Measurements from ENCODE around the gene ANKRD13A.
"Not testable (repeated sequence)": the region's sequence is repeated elsewhere in the genome, so short reads cannot be mapped to it uniquely, and the experiment has no call there.

Gene ANKRD13A

DNA sequence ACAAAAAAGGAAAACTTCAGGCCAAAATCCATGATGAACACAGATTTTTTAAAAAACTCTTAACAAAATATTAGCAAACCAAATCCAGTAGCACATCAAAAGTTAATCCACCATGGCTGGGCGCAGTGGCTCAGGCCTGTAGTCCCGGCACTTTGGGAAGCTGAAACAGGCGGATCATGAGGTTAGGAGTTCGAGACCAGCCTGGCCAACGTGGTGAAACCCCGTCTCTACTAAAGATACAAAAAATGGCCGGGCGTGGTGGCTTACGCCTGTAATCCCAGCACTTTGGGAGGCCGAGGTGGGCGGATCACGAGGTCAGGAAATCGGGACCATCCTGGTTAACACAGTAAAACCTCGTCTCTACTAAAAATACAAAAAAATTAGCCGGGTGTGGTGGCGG is 13.0 kb upstream of the ANKRD13A start:
- DNase-seq = not testable (repeated sequence)

DNA sequence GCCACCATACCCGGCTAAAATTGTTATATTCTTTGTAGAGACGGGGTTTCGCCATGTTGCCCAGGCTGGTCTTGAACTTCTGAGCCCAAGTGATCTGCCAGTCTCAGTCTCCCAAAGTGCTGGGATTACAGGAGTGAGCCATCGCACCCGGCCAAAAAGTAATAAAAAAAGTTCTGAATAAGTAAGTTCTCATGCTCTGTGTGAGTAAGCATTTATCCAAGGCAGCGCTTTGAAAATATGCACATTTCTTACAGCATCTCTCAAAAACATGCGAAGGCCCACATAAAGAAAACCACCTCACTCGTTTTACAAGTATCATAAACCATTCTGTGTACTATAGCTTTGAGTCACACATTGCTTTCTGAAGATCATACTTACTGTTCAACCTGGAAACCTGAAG is 11.6 kb upstream of the ANKRD13A start:
- no peak for DNase-seq

DNA sequence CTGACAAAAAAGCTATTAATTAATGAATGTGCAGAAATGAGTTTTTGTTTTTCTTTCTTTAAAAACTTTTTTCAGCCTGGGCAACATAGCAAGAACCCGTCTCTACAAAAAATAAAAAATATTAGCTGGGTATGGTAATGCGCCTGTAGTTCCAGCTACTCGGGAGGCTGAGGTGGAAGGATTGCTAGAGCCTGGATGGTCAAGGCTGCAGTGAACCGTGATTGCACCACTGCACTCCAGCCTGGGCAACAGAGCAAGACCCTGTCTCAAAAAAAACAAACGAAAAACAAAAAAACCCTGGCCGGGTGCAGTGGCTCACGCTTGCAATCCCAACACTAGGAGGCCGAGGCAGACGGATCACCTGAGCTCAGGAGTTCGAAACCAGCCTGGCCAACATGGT is 11.0 kb upstream of the ANKRD13A start:
- DNase-seq = no peak

DNA sequence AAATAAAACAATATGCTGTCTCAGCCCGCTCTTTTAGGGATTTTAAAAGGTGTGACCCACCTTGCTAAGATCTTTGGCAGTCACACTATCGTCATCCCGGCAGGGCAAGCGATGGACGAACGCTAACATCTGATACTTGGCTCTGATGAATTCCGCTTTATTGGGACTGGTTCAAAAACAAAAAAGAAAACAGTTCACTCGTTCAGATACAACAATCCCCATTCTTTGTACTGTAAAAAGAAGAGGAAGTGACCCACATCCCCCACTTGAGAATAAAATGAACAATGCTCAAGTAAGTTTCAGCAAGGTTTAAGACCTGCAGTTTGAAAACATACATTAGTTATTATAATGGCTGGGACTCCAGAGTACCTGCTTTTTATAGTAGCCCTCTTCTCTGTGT is 10.3 kb upstream of the ANKRD13A start:
- DNase-seq = no peak

DNA sequence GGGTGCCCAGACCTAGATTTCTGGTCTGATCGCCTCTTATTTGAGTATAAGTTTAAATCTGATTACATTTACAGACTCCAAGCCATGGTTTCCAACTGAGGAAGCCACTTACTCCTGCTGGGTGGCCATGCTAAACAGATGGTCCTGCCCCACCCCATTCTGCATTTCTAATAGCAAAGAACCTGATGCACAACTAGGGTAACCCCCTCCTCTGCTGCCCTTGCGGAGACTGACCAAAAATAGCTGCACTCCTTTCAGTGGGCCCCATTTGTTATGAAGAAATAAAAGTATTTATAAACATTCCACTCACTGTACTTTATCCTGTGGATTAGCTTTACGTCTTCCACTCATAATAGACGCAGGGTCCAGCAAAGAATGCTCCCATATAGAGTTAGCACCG is 9.8 kb upstream of the ANKRD13A start:
- DNase-seq = no peak

DNA sequence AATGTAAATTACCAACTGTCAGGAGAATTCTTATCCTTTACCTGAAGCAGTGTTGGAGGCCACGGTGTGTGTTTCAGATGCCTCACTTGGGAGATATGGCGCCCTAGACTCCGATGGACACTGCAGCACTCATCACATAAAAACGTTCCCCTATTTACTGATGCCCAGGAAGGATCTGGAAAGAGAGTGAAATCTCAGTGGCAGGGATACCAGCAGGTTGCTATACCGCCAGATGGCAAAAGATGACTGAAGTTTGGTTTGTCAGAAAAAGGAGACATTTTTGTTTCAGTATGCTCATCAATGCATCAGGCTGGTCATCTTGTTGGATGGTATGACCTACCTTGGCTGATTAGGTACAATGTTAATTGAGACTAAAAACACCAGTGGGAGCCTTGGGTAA is 7.6 kb upstream of the ANKRD13A start:
- no peak for DNase-seq

DNA sequence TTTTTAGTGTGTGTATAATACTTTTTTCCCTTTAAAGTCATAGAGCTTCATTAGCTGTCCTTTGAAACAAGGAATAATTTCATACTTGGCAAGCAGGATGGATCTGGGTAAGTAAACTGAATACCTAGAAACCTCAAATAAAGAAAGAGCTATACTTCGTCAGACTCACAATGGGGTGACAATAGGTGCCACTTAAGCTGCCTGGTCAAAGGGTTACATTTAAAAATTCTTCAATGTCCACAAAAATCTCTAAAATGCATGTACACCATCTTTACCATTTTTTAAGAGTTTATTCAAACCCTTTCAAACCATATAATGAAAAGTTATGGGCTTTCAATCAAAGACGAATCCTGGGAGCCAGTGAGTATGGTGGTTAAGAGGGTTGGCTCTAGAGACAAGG is 6.1 kb upstream of the ANKRD13A start:
- DNase-seq = no peak

DNA sequence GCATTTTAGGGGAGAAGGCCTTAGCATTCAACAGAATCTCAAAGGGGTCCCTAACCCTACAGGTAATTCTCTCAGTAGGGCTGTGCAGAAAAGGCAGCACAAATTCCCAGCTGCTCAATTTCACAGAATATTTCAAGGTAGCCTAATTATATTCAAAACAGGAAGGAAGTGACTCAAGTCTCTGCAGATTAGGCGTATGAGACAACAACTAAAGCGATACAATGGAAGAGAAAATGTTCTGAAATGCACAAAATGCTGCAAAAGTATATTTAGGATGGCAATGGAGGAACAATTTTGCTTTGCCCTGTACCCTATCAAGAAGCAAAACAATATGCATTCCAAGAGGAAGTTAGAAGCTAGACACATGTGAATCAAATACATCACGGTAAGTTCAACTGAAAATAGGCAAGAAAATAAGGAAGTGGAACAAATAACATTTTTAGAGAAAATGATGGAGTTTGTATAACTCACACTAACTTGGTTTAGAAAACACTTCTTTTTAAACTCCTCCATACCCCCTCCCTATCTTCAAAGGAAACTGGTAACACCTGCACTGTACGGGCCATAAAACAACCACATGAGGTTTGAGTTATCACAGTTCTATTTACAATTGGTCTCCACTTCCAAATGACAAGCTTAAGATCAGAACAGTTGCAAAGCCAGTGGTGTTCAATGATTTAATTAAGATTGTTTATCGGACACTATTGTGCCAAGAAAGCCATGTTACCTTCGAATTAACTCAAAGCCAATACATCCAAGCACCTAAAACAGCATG is 4.6 kb upstream of the ANKRD13A start:
- peak; percentile 52 for DNase-seq

DNA sequence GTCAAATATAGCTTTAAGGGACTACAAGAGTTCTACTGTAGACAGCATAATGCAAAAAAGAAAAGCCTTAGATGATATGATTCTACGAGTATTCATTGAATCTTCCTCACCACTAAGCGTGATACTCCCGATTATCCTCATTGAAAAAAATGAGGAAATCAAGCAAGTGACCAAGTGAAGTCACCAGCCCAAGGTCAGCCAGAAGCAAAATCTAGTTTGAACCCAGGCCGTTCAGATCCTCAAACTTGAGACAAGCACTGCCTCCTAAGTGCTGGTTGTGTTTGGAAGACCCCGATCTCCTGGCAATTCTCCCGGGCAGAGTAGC is 3.9 kb upstream of the ANKRD13A start:
- no peak for DNase-seq

DNA sequence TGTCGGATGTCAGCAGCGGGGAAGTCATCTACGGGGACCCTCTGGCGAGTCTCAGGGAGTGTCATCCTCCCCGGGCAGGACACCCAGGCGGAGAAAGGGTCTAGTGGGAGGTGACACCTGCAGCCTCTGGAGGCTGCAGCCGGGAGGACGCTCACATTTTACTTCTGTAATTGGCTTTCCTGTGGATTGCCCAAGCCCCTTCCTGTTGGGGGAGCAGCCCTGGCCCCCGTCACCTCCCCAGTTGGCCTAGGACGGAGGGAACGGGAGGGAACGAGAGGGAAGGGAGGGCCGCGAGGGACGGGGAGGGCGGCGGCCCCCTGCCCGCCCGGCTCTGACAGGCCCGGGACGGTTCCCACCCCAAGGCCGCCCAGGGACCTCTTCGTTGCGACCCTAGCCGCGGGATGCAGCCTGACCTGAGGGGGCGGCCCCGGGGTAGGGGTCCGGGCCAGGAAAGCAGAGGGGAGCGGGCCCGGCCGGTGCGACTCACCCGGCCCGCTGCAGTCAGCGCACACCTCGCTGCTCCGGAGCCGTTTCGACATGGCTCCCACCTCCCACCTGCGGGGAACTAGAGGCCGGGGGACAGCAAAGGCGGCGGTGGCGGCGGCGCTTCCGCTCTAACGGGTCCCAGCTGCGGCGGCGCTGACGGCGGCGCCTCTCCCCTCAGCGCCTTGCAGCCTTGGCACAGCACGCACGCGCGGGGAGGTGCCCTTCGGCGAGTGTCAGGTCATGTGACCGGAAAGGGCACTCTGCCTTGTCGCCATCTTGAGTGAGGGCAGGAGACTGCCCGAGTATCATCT is 3.3 kb upstream of the ANKRD13A start, which contains the start of gene GIT2:
Gene GIT2, minus strand, starts transcription at position 683 of the 797 bp plus-strand sequence. Its CDS starts 144 bp downstream, at position 539.
- peak; percentile 98 for DNase-seq

DNA sequence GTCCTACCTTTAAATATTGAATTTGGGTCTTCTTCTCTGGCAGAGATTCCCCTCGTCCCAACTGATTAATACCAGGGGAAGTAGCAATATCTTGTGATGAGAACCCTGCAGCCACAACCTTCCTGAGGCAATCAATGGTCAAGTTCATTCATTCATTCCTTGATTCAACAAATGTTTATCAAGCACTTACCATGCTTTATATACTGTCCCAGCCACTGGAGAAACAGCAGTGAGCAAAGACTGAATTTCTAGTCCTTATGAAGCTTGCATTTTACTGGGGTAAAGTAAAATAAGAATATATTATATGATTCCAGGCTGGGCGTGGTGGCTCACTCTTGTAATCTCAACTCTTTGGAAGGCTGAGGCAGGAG is 2.8 kb upstream of the ANKRD13A start:
- DNase-seq = no peak

DNA sequence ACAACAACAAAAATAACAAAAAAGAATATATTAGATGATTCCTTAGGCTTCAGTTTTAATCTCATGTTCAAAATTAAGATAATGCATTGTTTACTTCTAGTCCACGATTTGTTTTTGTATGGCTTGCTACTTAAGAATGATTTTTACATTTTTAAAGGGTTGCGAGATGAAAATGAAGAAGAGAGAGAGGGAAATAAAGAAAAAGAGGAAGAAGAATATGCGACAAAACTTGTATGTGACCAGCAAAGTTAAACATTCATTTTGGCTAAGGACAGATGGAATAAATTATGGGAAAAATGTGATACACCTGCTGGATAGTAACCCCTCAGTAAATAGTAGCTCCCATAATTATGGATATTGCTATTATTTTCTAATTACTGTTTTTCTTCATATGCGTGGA is 1.8 kb upstream of the ANKRD13A start:
- DNase-seq = peak; percentile 22

DNA sequence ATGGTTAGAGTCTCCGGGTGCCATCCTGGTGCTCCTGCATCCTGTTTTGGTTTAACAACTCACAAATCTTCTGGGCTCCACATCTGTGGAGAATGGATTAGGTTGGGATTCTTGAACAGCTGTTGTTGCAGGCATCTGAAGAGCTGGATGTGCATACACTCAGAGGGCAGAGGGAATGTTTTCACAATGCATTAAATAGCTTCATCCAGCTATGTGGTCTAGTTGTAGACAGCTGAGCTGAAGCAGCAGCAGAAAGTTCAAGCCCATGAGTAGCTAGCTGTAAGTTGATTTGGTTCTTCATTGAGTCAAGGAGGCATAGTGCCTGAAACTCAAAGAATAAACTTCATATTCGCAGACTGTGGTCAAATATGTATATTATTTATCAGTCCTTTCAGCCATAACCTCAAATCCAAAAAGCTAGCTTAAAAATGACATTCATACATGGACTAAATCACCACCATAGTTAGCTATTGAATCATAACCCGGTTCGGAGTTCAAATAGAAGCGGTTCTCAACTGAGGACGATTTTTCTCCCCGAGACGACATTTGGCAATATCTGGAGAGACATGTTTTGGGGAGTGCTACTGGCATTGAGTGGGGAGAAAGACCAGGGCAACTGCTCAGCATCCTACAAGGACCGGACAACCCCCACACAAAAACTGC is 858 bp upstream of the ANKRD13A start:
- no peak for DNase-seq

DNA sequence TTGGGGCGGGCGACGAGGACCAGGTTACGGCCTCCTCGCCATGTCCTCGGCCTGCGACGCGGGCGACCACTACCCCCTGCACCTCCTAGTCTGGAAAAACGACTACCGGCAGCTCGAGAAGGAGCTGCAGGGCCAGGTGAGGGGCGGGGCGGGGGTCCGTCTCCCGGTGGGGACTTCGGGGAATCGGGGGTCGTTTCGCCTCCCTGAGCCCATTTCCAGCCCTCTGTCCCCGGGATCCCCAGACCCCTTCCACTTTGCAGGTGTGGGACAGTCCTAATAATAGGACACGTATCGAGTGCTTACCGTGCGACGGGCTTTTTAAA is 380 bp downstream of the ANKRD13A start:
- DNase-seq = no peak

DNA sequence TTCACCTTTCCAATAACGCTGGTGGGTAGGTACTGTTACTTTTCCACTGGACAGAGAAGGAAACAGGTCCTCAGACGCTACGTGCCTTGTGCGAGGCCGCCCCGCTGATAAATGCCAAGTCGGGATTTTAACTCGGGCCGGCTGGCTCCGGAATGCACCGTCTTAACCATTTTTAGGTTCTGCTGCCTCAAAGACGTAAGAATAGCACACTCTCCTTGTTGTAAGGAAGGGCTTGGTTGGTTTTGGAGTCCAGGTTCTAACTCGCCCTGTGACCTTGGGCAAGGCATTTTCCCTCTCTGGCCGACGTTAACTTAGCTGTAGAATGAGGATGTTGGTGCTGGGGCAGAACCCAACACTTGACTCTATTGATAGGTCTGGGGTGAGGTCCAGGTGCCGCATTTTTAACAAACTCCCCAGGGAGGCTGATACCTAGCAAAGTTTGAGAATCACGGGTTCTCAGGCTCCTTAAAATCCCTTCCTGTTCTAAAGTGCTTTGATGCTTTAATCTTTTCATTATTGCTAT is 814 bp downstream of the ANKRD13A start:
- peak; percentile 44 for DNase-seq

DNA sequence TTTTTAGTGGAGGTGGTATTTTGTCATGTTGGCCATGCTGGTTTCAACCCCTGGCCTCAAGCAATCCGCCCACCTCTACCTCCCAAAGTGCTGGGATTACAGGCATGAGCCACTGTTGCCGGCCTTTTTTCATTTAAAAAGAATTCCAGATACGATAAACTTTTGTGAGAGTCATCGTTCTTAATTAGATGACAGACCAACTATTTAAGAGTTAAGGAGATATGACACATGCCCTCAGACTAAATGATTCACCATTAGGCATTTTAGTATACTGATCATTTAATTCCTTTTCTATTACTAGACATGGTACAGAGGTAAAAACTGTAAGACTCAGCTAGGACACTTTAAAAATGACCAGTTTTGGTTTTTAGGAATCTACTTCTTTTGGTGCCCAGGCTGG is 2.4 kb downstream of the ANKRD13A start:
- DNase-seq = no peak

DNA sequence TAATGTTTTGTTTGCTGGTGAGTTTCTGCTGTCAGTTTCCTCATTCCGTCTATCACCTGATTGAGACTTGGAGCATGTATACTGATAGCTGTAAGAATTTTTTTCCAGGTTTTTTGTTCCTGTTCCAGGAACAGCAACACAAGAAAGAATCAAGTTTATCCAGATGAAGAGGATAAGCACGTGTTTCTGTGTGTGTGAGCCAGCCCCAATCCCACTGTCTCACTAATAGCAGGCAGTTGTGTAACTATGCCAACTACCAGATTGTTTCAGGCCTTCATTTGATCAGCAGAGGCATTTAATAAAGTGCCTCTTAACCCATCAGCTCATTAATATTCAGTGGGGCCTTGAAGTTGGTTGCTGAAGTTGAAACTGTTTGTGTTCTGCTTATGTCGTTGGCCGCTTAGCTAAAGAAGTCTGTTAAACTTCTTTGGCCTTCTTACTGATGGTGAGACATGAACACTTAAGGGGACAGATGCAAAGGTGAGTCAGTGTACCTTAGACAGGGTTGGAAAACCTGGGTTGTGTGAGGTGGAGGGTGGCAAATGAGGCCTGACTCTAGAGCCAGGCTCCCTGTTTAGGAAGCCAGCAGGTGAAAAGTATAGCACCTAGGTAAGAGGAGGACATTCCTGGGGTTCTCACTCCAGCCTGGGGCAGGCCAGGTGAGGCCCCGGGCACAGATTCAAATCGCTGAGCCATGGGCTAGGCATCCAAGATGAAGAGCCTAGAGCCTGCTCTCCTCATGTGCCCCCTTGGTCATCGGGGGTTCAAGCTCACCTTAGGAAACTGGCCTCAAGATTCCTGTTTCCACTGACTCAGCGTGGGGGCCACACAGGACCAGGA is 3.7 kb downstream of the ANKRD13A start:
- DNase-seq = no peak

DNA sequence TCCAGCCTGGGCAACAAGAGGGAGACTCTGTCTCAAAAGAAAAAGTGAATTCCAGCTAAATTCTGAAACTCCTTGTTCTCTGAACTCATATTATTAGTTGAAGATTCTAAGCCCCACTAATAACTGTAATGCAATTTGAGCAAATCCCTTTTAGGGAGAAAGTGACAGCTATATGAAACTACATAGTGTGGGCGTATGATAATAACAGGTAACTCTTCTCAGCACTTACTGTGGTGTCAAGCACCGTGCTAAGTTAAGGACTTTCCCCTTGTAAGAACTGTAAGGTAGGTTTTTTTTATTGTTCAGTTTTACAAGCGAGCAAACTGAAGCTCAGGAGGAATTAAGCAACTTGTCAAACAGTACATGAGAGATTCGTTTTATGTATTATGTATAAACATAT is 5.4 kb downstream of the ANKRD13A start:
- no peak for DNase-seq

DNA sequence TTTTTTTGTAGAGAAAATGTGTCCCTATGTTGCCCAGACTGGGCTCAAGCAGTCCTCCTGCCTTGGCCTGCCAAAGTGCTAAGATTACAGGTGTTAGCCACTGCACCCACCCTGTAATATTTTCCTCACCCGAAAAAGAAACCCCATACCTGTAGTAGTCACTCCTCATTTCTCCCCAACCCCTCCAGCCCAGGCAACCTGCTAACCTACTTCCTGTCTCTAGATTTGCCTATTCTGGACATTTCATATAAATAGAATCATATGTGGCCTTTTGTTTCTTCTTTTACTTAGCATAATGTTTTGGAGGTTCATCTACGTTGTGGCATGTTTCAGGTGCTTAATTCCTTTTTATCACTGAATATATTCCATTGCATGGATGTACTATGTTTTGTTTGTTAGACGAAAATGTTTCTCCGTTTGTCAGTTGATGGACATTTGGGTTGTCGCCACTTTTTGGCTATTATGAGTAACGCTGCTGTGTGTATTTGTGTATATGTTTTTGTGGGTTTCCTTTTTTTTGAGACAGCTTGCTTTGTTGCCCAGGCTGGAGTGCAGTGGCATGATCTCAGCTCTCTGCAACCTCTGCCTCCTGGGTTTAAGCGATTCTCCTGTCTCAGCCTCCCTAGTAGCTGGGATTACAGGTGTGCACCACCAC is 6.2 kb downstream of the ANKRD13A start:
- DNase-seq = no peak

DNA sequence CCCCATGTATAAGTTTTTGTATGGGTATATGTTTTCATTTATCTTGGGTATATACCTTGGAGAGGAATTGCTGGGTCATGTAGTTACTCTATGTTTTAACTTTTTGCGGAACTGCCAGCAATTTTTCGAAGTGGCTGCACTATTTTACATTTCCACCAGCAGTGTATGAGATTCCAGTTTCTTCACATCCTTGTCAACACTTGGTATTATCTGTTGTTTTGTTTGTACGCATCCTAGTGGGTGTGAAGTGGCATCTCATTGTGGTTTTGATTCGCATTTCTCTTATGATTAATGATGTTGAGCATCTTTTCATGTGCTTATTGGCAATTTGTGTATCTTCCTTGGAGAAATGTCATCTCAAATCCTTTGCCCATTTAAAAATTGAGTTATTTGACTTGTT is 6.9 kb downstream of the ANKRD13A start:
- no peak for DNase-seq

DNA sequence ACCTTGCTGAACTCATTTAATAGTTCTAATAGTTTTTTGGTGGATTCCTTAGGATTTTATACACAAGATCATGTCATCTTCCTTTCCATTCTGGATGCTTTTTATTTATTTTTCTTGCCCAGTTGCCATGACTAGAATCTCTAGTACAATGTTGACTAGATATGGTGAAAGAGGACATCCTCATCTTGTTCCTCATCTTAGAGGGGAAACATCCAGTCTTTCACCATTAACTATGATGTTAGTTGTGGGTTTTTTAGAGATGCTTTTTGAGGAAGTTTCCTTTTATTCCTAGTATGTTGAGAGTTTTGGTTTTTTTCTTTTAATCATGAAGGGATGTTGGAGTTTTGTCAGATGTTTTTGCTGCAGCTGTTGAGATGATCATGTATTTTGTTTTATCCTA is 8.7 kb downstream of the ANKRD13A start:
- DNase-seq = peak; percentile 71

DNA sequence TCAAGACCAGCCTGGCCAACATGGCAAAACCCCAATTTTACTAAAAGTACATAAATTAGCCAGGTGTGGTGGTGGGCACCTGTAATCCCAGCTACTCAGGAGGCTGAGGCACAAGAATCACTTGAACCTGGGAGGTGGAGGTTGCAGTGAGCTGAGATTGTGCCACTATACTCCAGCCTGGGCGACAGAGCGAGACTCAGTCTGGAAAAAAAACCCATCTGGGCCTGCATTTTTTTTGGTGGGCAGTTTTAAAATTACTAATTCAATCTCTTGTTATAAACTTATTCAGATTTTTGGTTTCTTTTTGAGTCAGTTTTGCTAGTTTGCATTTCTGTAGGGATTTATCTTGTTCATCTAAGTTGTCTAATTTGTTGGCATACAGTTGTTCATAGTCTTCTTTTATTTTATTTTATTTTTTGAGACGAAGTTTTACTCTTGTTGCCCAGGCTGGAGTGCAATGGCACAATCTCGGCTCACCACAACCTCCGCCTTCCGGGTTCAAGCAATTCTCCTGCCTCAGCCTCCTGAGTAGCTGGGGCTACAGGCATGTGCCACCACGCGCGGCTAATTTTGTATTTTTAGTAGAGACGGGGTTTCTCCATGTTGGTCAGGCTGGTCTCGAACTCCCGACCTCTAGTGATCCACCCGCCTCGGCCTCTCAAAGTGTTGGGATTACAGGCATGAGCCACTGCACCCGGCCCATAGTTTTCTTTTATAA is 9.6 kb downstream of the ANKRD13A start:
- DNase-seq = not testable (repeated sequence)
